ENCODE data around the gene PYGB. TPM values are rescaled to one million over a fixed set of nuclear protein-coding genes. Genes with fewer than 3 reads are reported as not detected.

The PYGB gene
- total and polyA plus RNA-seq, 5 donors, result 136 to 219 (median 179) TPM

- DNase-seq, result peak in 1 of 3 donors; percentile 32
- 77% methylated on average over 8 of the region's 8 CpGs for WGBS
- Histone ChIP-seq H3K4me3 (ENCODE audit: low read length) (no peak overlapping the region), H3K4me1 (ENCODE audit: control insufficient read depth, insufficient read depth, low read length) (peaks cover 21% of the 10 kb centered on the region), H3K27ac (ENCODE audit: low read length) (no peak overlapping the region), H3K27me3 (ENCODE audit: control insufficient read depth, insufficient read depth) (no peaks in the 10 kb centered on the region), H3K9me3 (ENCODE audit: control insufficient read depth, low read length) (no peaks in the 10 kb centered on the region)
- intact Hi-C loops (cut with DNase I), result loop anchor here in 1 of 4 donors (10.0 kb wide), 1 partner anchor 72 kb away; no protein-coding TSS in a partner anchor
- ATAC-seq, result no peak
Observed at GRCh38 chr20:25223179-25223661, 24.7 kb upstream of the PYGB start.

GRCh38 chr20:25223765-25224720 lies 23.8 kb upstream of the PYGB start:
- intact Hi-C loops (cut with DNase I), result loop anchor here in 1 of 4 donors (10.0 kb wide), 1 partner anchor 71 kb away; no protein-coding TSS in a partner anchor
- H3K4me1 ChIP-seq (ENCODE audit: control insufficient read depth, insufficient read depth, low read length), result peaks cover 18% of the 10 kb centered on the region

GRCh38 chr20:25224941-25225340 lies 22.9 kb upstream of the PYGB start:
- H3K4me1 ChIP-seq (ENCODE audit: control insufficient read depth, insufficient read depth, low read length), result peaks cover 22% of the 10 kb centered on the region
- 97% methylated on average over 16 of the region's 16 CpGs for WGBS
- H3K9me3 ChIP-seq (ENCODE audit: control insufficient read depth, low read length), result no peaks in the 10 kb centered on the region
- intact Hi-C loops (cut with DNase I), result loop anchor here in 1 of 4 donors (10.0 kb wide), 1 partner anchor 70 kb away; no protein-coding TSS in a partner anchor
- no peak for ATAC-seq
- no peak overlapping the region for H3K4me3 ChIP-seq (ENCODE audit: low read length)
- peak in 2 of 3 donors; percentile 22 to 45 for DNase-seq
- H3K27ac ChIP-seq (ENCODE audit: low read length), result no peak overlapping the region
- no peaks in the 10 kb centered on the region for H3K27me3 ChIP-seq (ENCODE audit: control insufficient read depth, insufficient read depth)

More at GRCh38 chr20:25223765-25224720, 23.8 kb upstream of the PYGB start:
- H3K9me3 ChIP-seq (ENCODE audit: control insufficient read depth, low read length), result no peaks in the 10 kb centered on the region
- ATAC-seq, result no peak
- H3K27me3 ChIP-seq (ENCODE audit: control insufficient read depth, insufficient read depth), result no peaks in the 10 kb centered on the region
- no peak overlapping the region for H3K27ac ChIP-seq (ENCODE audit: low read length)
- H3K4me3 ChIP-seq (ENCODE audit: low read length), result no peak overlapping the region
- DNase-seq, result peak in 1 of 3 donors; percentile 48
- 92% methylated on average over 24 of the region's 24 CpGs for WGBS

GRCh38 chr20:25225642-25226432 lies 22.0 kb upstream of the PYGB start:
- no peak overlapping the region for H3K4me3 ChIP-seq (ENCODE audit: low read length)
- peak overlapping the region; percentile 81 for H3K27ac ChIP-seq (ENCODE audit: low read length)
- intact Hi-C loops (cut with DNase I), result loop anchor here in 1 of 4 donors (10.0 kb wide), 1 partner anchor 69 kb away; no protein-coding TSS in a partner anchor
- H3K9me3 ChIP-seq (ENCODE audit: control insufficient read depth, low read length), result no peaks in the 10 kb centered on the region
- no peak for ATAC-seq
- H3K4me1 ChIP-seq (ENCODE audit: control insufficient read depth, insufficient read depth, low read length), result peaks cover 22% of the 10 kb centered on the region
- DNase-seq, result peak in 1 of 3 donors; percentile 55
- no peaks in the 10 kb centered on the region for H3K27me3 ChIP-seq (ENCODE audit: control insufficient read depth, insufficient read depth)
- 77% methylated on average over 16 of the region's 16 CpGs for WGBS

- H3K4me3 ChIP-seq (ENCODE audit: low read length), result no peak overlapping the region
- no peaks in the 10 kb centered on the region for H3K9me3 ChIP-seq (ENCODE audit: control insufficient read depth, low read length)
- 56% methylated on average over 28 of the region's 28 CpGs for WGBS
- intact Hi-C loops (cut with DNase I), result loop anchor here in 1 of 4 donors (10.0 kb wide), 1 partner anchor 68 kb away; no protein-coding TSS in a partner anchor
- DNase-seq (peak; percentile 68 to 84 (median 79)), ATAC-seq (peak; percentile 69 to 75)
- H3K27ac ChIP-seq (ENCODE audit: low read length), result peak overlapping the region; percentile 81
- H3K4me1 ChIP-seq (ENCODE audit: control insufficient read depth, insufficient read depth, low read length), result peaks cover 17% of the 10 kb centered on the region
- no peaks in the 10 kb centered on the region for H3K27me3 ChIP-seq (ENCODE audit: control insufficient read depth, insufficient read depth)
Observed at GRCh38 chr20:25226433-25227316, 21.2 kb upstream of the PYGB start.

DNA sequence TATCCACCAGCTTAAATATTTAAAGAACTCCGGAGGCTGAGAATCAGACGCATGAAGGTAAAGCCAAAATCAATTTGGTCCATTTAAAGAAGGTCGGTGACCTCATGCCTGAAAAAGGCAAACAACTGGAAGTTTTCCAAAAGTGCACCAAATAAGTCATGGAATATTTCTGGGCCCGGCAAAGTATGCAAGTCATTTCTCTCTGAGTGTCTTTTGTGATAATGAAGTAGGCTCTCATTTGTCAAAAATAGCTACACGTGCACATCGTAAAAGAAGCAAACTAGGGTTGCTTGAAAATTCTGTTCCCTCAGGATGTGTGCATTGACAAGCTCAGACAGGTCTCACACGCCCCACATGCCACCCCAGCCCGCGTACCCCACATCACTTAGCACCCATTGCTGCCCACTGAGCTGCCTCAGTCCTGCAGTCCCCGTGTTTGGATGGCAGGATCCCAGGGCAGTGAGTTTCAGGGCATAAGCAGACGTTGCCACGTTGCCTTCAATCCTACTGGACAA lies 20.5 kb upstream of the PYGB start:
- ATAC-seq (peak; percentile 39 to 63), DNase-seq (peak in 2 of 3 donors; percentile 60 to 63)
- Histone ChIP-seq H3K27ac (ENCODE audit: low read length) (peak overlapping the region; percentile 98), H3K4me1 (ENCODE audit: control insufficient read depth, insufficient read depth, low read length) (peaks cover 13% of the 10 kb centered on the region), H3K9me3 (ENCODE audit: control insufficient read depth, low read length) (no peaks in the 10 kb centered on the region), H3K4me3 (ENCODE audit: low read length) (no peak overlapping the region), H3K27me3 (ENCODE audit: control insufficient read depth, insufficient read depth) (no peaks in the 10 kb centered on the region)
- intact Hi-C loops (cut with DNase I), result loop anchor here in 1 of 4 donors (10.0 kb wide), 1 partner anchor 67 kb away; no protein-coding TSS in a partner anchor
- WGBS, result 31% methylated on average over 12 of the region's 12 CpGs

- H3K4me1 ChIP-seq (ENCODE audit: control insufficient read depth, insufficient read depth, low read length), result peaks cover 11% of the 10 kb centered on the region
- no peaks in the 10 kb centered on the region for H3K9me3 ChIP-seq (ENCODE audit: control insufficient read depth, low read length)
- DNase-seq, result peak in 1 of 3 donors; percentile 52
- no peak overlapping the region for H3K4me3 ChIP-seq (ENCODE audit: low read length)
- no peaks in the 10 kb centered on the region for H3K27me3 ChIP-seq (ENCODE audit: control insufficient read depth, insufficient read depth)
- intact Hi-C loops (cut with DNase I), result loop anchor here in 1 of 4 donors (10.0 kb wide), 1 partner anchor 65 kb away; no protein-coding TSS in a partner anchor
- no peak for ATAC-seq
- 81% methylated on average over 23 of the region's 23 CpGs for WGBS
- H3K27ac ChIP-seq (ENCODE audit: low read length), result peak overlapping the region; percentile 83
Observed at GRCh38 chr20:25229486-25230165, 18.3 kb upstream of the PYGB start.

DNA sequence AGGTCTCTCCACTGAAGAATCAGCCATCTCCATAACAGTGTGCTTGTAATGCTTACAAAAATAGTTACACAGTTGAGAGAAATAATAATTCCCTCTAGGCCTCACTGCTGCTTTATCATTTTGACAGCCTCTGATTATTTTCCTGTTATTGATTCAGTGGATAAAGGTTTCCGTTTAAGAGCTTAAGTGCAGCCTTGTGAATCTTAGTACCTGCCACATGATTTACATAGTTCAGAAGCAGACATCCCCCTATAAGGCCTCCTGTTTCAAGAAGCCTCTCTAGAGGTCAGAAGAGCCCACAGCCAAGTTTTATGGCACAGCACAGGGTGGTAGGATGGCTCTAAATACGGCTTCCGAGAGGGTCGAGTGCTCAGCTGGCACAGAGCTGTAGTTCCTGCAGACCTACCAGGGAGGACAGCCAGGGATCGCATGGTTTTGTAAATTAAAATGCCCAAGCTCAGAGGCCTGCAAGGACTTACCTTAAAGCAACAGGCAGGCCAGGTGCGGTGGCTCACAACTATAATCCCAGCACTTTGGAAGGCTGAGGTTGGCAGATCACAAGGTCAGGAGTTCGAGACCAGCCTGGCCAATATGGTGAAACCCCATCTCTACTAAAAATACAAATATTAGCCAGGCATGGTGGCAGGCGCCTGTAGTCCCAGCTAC lies 17.6 kb upstream of the PYGB start:
- ATAC-seq (peak in 1 of 2 donors; percentile 40), DNase-seq (peak in 1 of 3 donors; percentile 37)
- Histone ChIP-seq H3K4me1 (ENCODE audit: control insufficient read depth, insufficient read depth, low read length) (peaks cover 11% of the 10 kb centered on the region), H3K27me3 (ENCODE audit: control insufficient read depth, insufficient read depth) (no peaks in the 10 kb centered on the region), H3K4me3 (ENCODE audit: low read length) (no peak overlapping the region), H3K27ac (ENCODE audit: low read length) (peak overlapping the region; percentile 83), H3K9me3 (ENCODE audit: control insufficient read depth, low read length) (no peaks in the 10 kb centered on the region)
- WGBS, result 60% methylated on average over 8 of the region's 8 CpGs
- intact Hi-C loops (cut with DNase I), result no loop called here
